Tibial artery (tissue), 4 donors: ENCODE data around the gene AMOTL2.
A peak's percentile ranks its signal among the peaks of the same experiment; 100 is the strongest.

Experiments
- DNase-seq, 2 donors: peaks; one replicate each; pipeline ENCODE4 v3.0.0-alpha.2; 2019
- H3K27ac ChIP-seq, 2 donors: fragments of 200-600 bp; sonication (generic) in 1 of 2; 1 replicate in 1 of 2; 2 replicates in 1 of 2; pipeline ENCODE4 v1.5.1; 2018 to 2019; ENCODE audit warnings: mild to moderate bottlenecking in 1 of 2
- H3K27me3 ChIP-seq, 2 donors: fragments of 200-600 bp; sonication (generic) in 1 of 2; one replicate each; pipeline versions ENCODE4 v1.5.1 to v1.6.0; 2016 to 2019
- H3K36me3 ChIP-seq, 3 donors: fragments of 200-600 bp; sonication (generic) in 2 of 3; one replicate each; pipeline ENCODE4 v1.5.1; 2016 to 2019; ENCODE audit warnings: mild to moderate bottlenecking in 2 of 3
- H3K4me1 ChIP-seq, 4 donors: fragments of 200-600 bp; sonication (generic) in 2 of 4; 1 replicate in 3 of 4; 2 replicates in 1 of 4; pipeline ENCODE4 v1.5.1; 2016 to 2019
- H3K4me3 ChIP-seq, 2 donors: fragments of 200-600 bp; sonication (generic) in 1 of 2; 1 replicate in 1 of 2; 2 replicates in 1 of 2; pipeline ENCODE4 v1.5.1; 2018 to 2019; ENCODE audit warnings: mild to moderate bottlenecking in 2 of 2
- H3K9me3 ChIP-seq, 3 donors: fragments of 200-600 bp; sonication (generic) in 1 of 3; one replicate each; pipeline ENCODE4 v1.5.1; 2016 to 2019
- CTCF ChIP-seq, 2 experiments: fragments of 200-600 bp in 1 of 2; fragments of 450-650 bp in 1 of 2; IDR thresholded peaks; one replicate each; pipeline ENCODE4 v1.5.1; 2017 to 2019; ENCODE audit warnings: antibody characterized with exemption in 2 of 2, mild to moderate bottlenecking in 1 of 2, moderate library complexity in 1 of 2
- intact Hi-C: fragments of 100-400 bp; cut with DNase I; formaldehyde crosslinking; loops from one replicate; pipeline ENCODE4 v1.15.0; 2023; ENCODE audit warnings: low total_unique reads

The AMOTL2 gene

GRCh38 chr3:134341389-134341788, 32.9 kb downstream of the AMOTL2 start:
- intact Hi-C loops = no loop called here
- peaks cover 0 to 5% (median 0%) of the 10 kb centered on the region in 3 donors for H3K9me3 ChIP-seq
- no peak overlapping the region for H3K27ac ChIP-seq

GRCh38 chr3:134340982-134341365, 33.3 kb downstream of the AMOTL2 start:
- DNase-seq = peak in 1 of 2 donors; percentile 10

More at GRCh38 chr3:134341389-134341788, 32.9 kb downstream of the AMOTL2 start:
- Histone ChIP-seq H3K4me3 (no peak overlapping the region), H3K27me3 (no peaks in the 10 kb centered on the region), H3K36me3 (no peaks in the 10 kb centered on the region), H3K4me1 (peaks cover 0 to 54% (median 23%) of the 10 kb centered on the region in 4 donors)
- DNase-seq = peak in 1 of 2 donors; percentile 32
- TF ChIP-seq CTCF (IDR thresholded peaks at IDR 0.05) = no peak

GRCh38 chr3:134340362-134340981, 33.8 kb downstream of the AMOTL2 start:
- intact Hi-C loops = no loop called here

More at GRCh38 chr3:134340982-134341365, 33.3 kb downstream of the AMOTL2 start:
- H3K27ac ChIP-seq = peak overlapping the region in 1 of 2 donors; percentile 11
- intact Hi-C loops = no loop called here
- peaks cover 0 to 1% (median 0%) of the 10 kb centered on the region in 3 donors for H3K9me3 ChIP-seq
- no peaks in the 10 kb centered on the region for H3K27me3 ChIP-seq
- H3K4me1 ChIP-seq = peaks cover 0 to 58% (median 26%) of the 10 kb centered on the region in 4 donors
- H3K4me3 ChIP-seq = no peak overlapping the region
- H3K36me3 ChIP-seq = no peaks in the 10 kb centered on the region
- TF ChIP-seq CTCF (IDR thresholded peaks at IDR 0.05) = no peak

GRCh38 chr3:134339913-134340312, 34.3 kb downstream of the AMOTL2 start:
- peak in 1 of 2 donors; percentile 38 for DNase-seq
- H3K27ac ChIP-seq = peak overlapping the region in 1 of 2 donors; percentile 11
- no peak for TF ChIP-seq CTCF (IDR thresholded peaks at IDR 0.05)
- peaks cover 0 to 62% (median 35%) of the 10 kb centered on the region in 4 donors for H3K4me1 ChIP-seq
- no peaks in the 10 kb centered on the region for H3K9me3 ChIP-seq
- no peaks in the 10 kb centered on the region for H3K36me3 ChIP-seq
- intact Hi-C loops = no loop called here
- H3K27me3 ChIP-seq = no peaks in the 10 kb centered on the region
- H3K4me3 ChIP-seq = no peak overlapping the region

More at GRCh38 chr3:134340362-134340981, 33.8 kb downstream of the AMOTL2 start:
- Histone ChIP-seq H3K36me3 (no peaks in the 10 kb centered on the region), H3K4me1 (peaks cover 0 to 60% (median 30%) of the 10 kb centered on the region in 4 donors), H3K27me3 (no peaks in the 10 kb centered on the region), H3K27ac (peak overlapping the region in 1 of 2 donors; percentile 11), H3K4me3 (no peak overlapping the region), H3K9me3 (no peaks in the 10 kb centered on the region)
- no peak for TF ChIP-seq CTCF (IDR thresholded peaks at IDR 0.05)
- no peak for DNase-seq

- intact Hi-C loops = no loop called here
- no peak for TF ChIP-seq CTCF (IDR thresholded peaks at IDR 0.05)
Measured at GRCh38 chr3:134339331-134339730, 34.9 kb downstream of the AMOTL2 start.

More at GRCh38 chr3:134339331-134339730, 34.9 kb downstream of the AMOTL2 start:
- no peaks in the 10 kb centered on the region for H3K27me3 ChIP-seq
- peak in 1 of 2 donors; percentile 61 for DNase-seq
- H3K4me3 ChIP-seq = no peak overlapping the region
- peaks cover 0 to 68% (median 41%) of the 10 kb centered on the region in 4 donors for H3K4me1 ChIP-seq
- no peaks in the 10 kb centered on the region for H3K9me3 ChIP-seq
- H3K27ac ChIP-seq = peak overlapping the region in 1 of 2 donors; percentile 9
- no peaks in the 10 kb centered on the region for H3K36me3 ChIP-seq
